ENCODE data around the gene GALNT9.
"Not testable (repeated sequence)": the region's sequence is repeated elsewhere in the genome, so short reads cannot be mapped to it uniquely, and the experiment has no call there.

Gene GALNT9

GRCh38 chr12:132196873-132197390 is 132.5 kb downstream of the GALNT9 start:
- no peak for DNase-seq (ENCODE audit: low read depth in 3 of 3)

DNA sequence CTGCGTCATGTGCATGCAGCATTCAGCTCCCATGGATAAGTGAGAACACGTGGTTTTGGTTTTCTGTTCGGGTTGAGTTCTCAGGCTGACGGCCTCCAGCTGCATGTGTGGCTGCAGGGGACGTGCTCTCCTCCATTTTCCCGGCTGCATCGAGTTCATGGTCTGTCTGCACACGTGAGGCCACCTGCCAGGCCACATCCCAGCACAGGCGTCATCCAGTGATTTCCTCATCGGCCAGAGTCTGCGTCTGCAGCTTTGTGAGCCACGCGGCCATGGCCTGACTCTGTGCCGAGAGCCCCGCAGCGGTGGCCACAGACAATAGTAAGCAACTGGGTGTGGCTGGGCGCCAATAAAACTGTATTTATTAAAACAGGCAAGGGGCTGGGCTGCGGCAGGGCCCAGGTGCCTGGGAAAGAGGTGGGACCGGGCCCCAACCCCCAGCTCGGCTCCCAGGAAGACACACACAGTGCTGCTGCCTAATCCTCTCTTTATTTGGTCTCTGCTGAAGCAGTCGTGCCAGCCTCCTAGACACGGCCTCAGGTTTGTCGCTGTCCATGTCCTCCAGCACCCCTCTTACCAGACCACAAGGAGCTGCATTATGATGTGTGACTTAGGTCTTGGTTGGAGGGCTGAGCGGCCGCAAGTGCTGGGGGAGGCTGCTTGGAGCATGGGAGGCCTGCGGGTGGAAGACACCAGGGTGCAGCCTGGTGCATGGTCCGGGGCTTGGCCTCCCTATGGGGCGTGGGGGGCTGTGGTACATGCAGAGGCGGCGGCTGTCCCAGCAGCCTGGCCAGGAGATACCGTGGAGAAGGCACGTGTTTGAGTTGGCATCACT is 133.1 kb downstream of the GALNT9 start:
- DNase-seq (ENCODE audit: low read depth in 3 of 3): no peak

- not testable (repeated sequence) for DNase-seq (ENCODE audit: low read depth in 3 of 3)
Observed at GRCh38 chr12:132195242-132195641, 134.1 kb downstream of the GALNT9 start.

- no peak for DNase-seq (ENCODE audit: low read depth in 3 of 3)
Observed at GRCh38 chr12:132194556-132194955, 134.8 kb downstream of the GALNT9 start.

GRCh38 chr12:132194056-132194455 is 135.3 kb downstream of the GALNT9 start:
- DNase-seq (ENCODE audit: low read depth in 3 of 3): no peak

DNA sequence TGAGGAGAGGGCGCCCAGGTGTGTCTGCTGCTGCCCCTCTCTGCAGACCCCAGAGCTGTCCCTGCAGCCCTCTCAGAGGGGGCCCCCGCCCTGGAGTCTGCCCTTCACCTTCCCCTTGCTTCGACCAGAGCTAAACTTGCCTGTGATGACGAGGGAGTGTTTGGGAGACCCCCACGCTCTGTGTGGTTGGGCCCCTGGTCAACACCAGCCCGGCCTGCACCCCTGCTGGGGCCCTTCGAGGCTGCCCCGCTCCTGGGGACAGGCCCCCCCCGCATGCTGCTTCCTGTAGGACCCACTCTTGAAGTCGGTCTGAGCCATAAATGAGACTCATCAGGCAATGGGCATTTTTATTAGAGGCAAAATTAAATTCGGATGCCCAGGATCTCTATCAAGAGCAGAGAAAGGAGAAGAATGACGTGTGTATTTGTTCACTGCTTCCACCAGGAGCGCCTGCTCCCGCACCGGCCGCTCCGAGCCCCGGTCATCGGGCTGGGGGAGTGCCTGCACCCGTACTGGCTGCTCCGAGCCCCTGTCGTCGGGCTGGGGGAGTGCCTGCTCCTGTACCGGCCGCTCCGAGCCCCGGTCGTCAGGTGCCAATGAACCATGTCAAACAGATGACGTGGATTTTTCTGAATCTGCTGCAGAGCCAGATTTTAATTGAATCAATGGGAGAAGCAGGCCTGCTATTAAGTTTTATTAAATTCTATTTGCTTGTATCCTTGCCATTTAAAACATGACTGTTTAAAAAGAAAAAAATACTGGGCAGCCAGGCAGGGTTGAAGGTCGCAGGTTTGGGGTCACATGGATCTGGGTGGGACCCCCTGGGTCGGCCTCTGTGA is 137.5 kb downstream of the GALNT9 start:
- no peak for DNase-seq (ENCODE audit: low read depth in 3 of 3)

DNA sequence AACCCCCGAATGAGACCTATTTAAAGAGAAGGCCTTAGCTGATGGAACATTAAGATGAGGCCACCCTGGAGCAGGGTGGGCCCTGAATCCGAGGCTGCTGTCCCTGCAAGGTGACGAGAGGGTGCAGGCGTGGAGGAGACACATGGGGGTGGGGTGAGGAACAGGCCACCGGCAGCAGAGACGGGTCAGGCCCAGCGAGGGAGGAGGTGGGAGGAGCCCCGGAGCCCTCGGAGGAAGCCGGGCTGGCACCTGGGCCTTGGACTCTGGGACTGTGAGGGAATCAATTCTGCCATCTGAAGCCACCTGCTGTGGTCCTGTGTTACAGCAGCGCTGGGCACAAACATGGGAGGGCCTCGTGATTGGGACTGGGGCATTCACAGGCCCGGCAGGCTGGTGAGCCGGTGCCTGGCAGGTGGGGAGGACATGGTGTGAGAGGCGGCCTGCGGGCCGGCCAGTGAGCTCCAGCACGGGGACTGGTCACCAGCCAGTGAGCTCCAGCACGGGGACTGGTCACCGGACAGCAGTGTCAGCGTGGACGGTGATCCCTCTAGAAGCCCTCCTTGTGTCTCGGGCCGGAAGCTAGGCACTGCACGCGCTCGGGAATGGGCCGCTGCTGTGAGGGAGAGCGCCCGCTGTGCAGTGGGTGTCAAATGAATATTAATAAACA is 138.4 kb downstream of the GALNT9 start:
- DNase-seq (ENCODE audit: low read depth in 3 of 3): no peak

DNA sequence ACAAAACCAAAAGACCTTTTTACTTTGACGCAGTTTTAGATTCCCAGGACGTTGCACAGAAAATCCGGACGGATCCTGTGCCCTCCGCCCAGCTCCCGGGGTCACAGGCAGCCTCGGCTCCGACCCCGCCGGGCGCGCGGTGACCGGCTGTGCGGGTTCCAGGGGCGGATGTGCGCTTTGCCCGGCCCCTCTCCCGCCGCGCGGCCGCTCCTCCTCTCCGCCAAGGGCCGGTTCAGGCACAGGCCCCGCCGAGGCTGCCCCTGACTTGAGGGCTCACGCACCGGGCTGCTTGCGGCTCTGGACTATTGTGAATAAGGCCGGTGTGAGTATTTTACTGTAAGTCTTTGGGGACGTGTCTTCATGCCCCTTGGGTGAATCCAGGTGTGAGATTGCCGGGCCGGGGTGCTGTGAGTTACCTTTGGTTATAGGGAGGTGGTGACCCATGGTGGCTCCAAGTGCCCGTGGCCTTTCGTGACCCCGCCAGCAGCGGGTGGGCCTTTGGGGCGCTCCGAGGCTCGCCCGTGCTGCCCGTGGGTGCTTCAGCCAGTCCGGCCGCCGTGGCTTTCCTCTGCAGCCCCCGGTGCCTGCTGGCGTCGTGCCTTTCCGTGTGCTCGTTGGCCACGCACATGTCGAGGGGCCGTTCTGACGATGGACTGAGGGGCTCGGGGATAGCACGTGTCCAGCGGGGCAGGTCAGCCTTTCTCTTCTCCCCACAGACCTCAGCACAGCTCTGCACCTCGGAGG is 139.2 kb downstream of the GALNT9 start:
- DNase-seq (ENCODE audit: low read depth in 3 of 3): no peak

GRCh38 chr12:132189378-132190011 is 139.9 kb downstream of the GALNT9 start:
- peak; percentile 85 to 89 (median 89) for DNase-seq (ENCODE audit: low read depth in 3 of 3)

- no peak for DNase-seq (ENCODE audit: low read depth in 3 of 3)
Observed at GRCh38 chr12:132188916-132189325, 140.5 kb downstream of the GALNT9 start.

DNA sequence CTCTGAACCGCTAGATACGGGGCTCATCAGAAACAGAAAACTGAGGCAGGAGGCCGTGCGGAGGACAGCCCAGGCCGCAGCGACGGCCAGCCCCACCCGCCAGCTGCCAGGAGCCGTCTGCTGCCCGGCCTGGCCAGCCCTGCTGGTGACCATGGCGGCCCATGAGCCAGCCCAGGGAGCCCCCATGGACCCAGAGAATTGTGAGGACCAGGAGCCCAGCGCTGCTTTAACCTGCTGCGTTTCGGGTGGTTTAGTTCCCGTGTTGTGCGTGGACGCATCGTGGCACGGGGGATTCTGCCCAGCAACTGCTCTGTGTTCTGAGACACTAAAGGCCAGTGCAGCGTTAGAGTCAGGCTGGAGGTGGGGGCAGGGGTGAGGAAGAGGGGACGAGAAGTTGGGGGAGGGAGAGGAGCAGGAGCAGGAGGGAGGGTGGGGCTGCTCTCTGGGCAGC is 140.9 kb downstream of the GALNT9 start:
- DNase-seq (ENCODE audit: low read depth in 3 of 3): no peak

GRCh38 chr12:132187646-132188450 is 141.5 kb downstream of the GALNT9 start:
- DNase-seq (ENCODE audit: low read depth in 3 of 3): no peak

GRCh38 chr12:132186857-132187620 is 142.3 kb downstream of the GALNT9 start:
- no peak for DNase-seq (ENCODE audit: low read depth in 3 of 3)

DNA sequence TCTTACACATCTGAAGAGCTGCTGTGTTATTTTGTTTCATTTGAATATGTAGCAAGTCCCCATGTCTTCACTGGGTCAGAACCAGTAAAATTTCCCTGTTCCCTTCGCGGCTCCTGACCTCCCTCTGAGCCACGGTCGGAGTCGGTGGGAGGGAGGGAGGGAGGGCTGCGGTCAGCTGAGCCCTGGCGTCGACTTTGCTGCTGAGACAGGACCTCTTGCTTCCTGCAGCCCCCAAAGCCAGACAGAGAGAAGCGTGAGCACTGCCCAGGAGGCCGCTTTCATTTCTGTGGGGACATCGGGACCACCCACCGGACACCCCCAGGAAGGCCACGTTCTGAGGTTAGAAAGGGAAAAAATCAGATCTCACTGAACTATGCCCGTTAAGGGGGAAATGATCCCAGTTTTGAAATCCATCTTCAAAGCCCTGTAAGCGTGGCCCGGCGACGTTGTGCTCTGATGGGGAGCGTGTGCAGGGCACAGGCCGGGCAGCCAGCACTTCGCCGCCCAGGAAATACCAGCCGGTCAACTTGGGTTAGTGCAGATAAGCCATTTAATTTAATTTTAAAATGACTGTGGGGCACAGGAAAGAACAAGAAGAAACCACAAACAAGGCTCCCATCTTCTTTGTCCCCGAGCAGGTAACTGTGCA is 143.1 kb downstream of the GALNT9 start:
- no peak for DNase-seq (ENCODE audit: low read depth in 3 of 3)

DNA sequence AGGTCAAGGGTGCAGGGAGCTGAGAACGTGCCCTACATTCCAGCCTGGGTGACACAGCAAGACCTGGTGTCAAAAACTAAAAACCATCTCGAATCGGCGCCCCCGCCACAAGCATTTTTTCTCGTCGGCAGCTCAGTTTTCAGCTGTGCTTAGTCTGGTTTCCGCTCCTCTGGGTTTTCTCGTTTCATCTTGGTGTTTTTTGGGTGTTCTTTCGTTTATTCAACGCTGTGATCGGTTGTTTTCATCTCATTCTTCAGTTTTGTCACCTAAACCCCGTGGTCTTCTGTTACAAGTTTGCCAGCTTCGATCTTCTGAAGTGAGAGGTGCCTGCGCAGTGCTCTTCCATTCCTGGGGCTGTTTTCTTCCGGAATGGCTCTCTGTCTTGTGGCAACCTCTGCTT is 143.7 kb downstream of the GALNT9 start:
- no peak for DNase-seq (ENCODE audit: low read depth in 3 of 3)

DNA sequence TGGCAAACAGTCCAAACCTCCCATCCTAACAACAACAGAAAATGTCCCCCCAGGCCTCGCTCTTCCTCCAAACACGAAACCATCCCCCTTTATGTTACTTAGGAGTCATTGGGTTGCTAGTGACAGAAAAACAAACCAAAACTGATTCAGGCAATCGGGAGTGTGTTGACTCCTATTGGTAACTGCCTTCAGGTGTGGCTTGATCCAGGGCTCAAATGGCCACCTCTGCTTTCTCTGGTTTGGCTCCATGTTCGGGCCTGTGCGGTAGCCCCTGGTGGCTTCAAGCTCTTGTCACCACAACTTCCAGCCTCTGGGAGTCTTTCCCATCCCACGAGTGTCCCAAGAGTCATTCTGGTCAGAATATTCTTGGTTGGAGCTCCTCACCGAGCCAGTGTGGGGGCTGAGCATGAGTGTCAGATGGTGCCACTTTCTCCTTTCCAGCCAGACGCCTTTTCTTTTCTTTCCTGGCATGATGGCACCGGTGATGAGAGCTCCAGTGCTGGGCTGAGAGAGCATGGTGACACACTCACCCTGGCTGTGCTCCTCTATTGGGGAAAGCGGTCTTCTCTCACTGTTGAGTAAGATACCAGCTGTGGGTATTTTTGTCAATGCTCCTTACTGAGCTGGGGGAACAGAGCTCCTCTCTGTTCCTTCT is 146.6 kb downstream of the GALNT9 start:
- DNase-seq (ENCODE audit: low read depth in 3 of 3): no peak

DNA sequence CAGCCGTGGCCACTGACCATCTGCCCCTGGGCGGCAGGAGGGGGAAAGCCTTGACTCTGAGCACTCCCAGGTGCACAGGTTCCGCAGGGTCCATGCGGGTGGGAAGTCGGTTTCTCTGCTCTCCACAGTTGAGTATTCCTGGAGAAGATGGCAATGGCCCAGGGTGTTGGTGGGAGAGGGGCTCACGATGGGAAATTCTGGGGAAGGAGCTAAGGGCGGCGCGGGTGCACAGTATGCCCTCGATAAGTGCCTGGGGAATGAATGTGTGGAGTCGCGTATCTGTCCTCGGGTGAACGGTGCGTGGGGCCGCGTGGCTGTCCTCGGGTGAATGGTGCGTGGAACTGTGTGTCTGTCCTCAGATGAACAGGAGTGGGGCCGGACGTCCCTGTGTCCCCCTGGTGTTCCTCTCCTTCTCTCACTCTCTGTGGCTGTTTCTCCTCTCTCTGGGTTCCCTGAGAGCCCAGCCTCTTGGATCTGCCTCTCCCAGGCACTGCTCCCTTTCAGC is 147.1 kb downstream of the GALNT9 start:
- no peak for DNase-seq (ENCODE audit: low read depth in 3 of 3)

Measured in stimulated activated CD4-positive, alpha-beta T cell treated with anti-CD3 and anti-CD28 coated beads, TNF-alpha, amount 100 ng/mL, for 4 hours (primary cell).